CMK (cell line): Measurements from ENCODE around the gene SMU1.
A peak's percentile ranks its signal among the peaks of the same experiment; 100 is the strongest.

Source experiments
- DNase-seq: peaks from one replicate; pipeline ENCODE4 v3.0.0-alpha.2; 2010; ENCODE audit warnings: low read depth

The SMU1 gene

GRCh38 chr9:33044677-33045282 lies 31.7 kb downstream of the SMU1 start:
- DNase-seq, result no peak

DNA sequence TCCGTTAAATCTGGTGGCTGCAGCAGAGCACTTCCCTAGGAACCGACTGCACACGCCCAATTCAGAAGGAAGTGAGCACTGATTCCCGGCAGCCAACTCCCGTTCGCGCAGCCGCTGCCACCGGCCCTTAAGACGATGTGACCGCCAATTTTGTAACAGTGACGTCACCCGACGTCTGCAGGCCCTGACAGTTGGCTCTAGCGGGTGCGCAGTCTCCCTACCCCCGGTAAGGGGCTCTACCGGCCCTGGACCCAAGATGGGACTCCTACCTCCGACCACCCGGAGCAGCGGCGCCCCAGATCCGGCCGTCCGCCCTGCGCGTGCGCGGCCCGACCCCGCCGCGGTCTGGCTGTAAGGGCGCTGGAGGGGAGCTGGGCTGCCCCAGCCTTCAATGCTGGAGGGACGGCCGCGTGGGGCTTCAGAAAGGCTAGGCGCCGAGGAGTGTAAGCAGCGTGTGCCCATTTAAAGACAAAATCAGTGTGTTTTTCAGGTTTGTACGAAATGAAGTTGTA lies 32.3 kb downstream of the SMU1 start:
- DNase-seq, result no peak

GRCh38 chr9:33043671-33044070 lies 32.8 kb downstream of the SMU1 start:
- no peak for DNase-seq

DNA sequence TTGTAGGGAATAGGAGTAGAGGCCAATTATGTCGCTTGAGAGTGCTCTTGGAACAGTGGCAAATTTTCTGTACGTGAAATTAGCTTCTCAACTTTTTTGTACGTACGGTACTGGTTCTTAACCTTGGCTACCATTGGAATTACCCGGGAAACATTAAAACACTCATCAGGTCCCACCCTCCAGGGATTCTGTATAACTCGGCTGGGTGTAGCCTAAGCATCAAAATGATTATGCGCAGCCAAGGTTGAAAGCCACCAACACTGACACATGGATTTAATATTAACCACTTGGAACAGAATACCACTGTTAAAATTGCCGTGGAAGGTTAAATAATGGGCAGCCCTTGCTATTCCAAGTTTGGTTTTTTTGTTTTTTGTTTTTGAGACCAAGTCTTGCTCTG lies 34.0 kb downstream of the SMU1 start:
- no peak for DNase-seq

- DNase-seq, result no peak
These were observed 34.9 kb downstream of the SMU1 start for GRCh38 chr9:33041432-33042188.

- DNase-seq, result no peak
These were observed 35.6 kb downstream of the SMU1 start for GRCh38 chr9:33040792-33041431.

DNA sequence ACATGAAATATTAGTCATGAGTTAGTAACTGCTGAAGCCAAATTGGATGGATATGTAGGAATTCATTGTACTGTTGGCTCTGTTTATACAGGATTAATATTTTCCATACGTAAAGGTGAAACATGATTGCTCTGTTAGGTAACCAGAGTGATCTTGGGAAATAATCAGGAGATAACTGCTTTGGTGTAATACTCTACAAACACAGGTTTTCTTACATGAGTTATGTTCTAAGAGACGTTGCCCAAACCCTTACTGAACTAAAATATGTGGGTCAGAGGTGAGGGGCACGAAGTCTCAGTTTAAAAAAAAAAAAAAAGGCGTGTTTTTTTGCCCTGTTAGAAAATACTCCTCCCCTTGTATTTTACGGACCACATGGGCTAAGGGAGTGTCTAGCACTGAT lies 43.6 kb downstream of the SMU1 start:
- no peak for DNase-seq

GRCh38 chr9:33032292-33032691 lies 44.2 kb downstream of the SMU1 start:
- DNase-seq, result no peak

DNA sequence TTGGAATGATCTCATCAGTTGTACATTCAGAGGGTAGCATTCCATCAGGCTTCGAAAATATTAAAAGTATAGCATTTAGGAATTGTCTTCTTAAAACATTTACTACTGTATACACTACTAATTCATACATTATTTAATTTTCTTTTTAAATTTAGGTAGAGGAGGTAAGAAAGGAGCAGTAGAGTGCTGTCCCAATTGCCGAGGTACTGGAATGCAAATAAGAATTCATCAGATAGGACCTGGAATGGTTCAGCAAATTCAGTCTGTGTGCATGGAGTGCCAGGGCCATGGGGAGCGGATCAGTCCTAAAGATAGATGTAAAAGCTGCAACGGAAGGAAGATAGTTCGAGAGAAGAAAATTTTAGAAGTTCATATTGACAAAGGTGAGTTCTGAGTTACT lies 46.2 kb downstream of the SMU1 start:
- no peak for DNase-seq

GRCh38 chr9:33029231-33029786 lies 47.2 kb downstream of the SMU1 start:
- DNase-seq, result no peak

DNA sequence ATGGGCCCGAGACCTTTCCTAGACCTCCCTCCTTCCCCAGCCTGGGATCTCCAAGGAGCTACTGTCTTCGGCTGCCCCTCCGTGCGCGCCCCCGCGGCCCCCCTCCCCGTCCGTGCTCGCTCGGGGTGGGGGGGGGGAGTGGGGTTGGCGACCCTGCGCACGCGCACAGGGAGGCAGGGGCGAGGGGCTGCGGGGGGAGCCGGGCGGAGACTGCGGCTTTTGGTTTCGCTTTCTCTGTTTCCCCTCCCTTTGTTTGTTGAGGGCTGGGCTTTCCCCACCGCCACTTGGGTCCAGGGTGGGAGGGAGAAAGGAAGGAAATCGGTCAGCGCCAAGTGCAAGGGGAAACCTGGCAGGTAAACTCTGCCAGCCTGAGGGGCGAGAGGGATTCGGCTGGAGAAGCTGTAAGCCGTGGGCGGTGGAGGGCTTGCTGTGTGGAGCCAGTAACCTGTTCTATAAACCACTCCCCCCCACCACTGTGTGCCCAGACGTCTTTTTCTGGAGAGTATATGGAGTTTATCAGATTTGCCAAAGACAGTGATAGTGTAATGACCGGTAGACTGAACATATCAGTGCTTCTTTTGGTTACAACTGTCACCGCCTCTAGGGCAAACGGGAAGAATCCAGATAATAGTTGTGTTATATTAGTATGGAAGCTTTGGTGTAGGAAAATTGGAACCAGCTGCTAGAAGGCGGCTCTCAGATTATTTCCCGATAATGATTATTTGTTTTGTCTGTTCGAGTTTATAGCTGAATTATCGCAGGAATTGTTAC lies 50.7 kb downstream of the SMU1 start:
- DNase-seq, result no peak

DNA sequence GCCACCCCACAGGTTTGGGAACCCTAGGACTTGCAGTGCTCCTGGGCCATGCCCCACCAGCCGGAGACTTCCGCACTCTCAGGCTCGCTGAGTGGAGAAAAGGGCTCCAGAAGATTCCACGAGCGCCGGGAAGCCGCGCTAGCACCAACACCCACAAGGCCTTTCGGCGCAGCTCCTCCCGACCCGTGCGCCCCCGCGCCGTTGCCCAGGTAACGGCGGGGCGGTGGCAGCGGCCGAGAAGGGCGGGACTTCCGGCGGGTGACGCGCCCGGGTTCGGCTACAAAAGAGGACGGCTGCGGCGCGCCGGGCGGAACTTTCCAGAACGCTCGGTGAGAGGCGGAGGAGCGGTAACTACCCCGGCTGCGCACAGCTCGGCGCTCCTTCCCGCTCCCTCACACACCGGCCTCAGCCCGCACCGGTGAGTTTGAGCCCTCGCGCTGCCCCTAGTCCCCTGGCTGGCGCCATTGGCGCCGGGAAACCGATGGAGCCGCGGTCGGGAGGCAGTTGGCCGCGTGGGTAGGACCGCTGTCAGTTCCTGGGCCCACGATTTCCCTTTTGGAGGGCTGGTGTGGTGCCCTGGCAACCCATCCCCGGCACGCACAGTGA lies 51.4 kb downstream of the SMU1 start, which contains the start of gene DNAJA1:
Gene DNAJA1, plus strand, starts transcription at position 308 of the 606 bp plus-strand sequence. CDS start 1,212 bp downstream, outside the sequence.
- DNase-seq, result peak; percentile 87

- DNase-seq, result no peak
These were observed 52.1 kb downstream of the SMU1 start for GRCh38 chr9:33024126-33024965.

DNA sequence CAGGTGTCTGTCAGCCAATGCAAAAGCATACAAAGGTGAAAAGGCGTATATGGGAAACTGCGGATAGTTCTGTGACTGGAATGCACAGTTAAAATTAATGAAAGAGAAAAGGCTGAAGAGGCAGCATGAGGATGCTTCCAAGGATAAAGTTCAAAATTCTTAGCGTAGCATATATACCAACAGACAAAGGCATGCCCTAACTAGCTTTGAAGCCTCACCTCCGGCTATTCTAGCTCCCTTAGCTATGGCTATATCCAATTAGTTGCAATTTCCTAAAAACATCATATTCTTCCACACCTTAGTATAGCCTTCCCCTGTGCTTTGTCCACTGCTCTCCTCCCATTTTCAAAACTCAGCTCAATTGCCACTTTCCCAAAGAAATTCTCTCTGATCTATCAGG lies 52.8 kb downstream of the SMU1 start:
- no peak for DNase-seq

DNA sequence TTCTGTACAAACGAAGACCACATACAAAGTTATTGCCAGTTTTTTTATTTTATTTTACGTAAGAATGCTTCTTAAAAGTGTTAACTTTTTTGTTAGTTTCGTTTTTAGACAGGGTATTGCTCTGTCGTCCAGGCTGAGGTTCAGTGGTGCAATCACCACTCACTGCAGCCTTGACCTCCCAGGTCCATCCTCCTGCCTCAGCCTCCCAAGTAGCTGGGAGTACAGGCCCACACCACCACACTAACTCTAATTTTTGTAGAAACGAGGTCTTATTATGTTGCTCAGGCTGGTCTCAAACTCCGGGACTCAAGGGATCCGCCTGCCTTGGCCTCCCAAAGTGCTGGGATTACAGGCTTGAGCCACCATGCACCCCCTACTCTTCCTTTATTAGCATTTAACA lies 53.7 kb downstream of the SMU1 start:
- DNase-seq, result no peak

DNA sequence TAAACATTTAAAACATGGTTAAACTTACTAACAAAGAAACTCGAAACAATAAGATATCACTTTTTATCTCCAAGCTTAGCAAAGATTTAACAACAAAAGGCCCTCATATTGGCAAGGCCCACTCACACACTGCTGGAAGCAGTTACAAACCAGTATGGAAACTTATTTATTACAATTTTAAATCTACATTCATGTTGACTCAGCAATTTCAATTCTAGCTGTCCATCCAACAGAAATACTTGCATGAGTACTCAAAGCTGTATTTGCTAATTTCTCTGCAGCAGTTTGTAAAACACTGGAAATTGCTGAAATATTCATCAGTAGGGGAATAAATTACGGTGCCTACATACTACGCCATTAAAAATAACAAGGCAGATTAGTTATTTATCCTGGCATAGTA lies 54.2 kb downstream of the SMU1 start:
- no peak for DNase-seq

DNA sequence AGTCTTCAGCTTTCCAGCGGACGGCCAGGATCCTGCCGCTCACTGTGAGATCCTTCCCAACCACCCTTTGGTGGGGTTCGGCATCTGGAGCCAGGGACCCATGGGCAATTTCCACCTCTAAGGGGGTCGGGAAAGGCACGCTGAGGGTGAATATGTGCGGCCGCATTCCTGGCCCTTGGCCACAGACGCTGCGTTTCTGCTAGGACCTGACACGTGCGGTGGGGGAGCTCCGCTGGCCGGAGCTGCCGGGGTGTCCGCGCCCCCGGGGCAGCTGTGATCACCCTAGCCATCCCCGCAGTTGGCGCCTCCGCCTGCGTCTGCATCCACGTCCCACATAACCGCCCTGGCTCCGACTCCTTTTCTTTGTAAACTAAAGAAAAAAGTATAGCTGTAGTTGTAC lies 56.7 kb downstream of the SMU1 start:
- no peak for DNase-seq

- DNase-seq, result no peak
These were observed 59.0 kb downstream of the SMU1 start for GRCh38 chr9:33017283-33018041.

- DNase-seq, result no peak
These were observed 61.8 kb downstream of the SMU1 start for GRCh38 chr9:33014665-33015014.
